Stimulated activated CD4-positive, alpha-beta T cell treated with anti-CD3 and anti-CD28 coated beads, Interleukin-2, amount 100 ng/mL, for 48 hours (primary cell): ENCODE measurements around the gene PAK5.

Experiments
- DNase-seq, 2 donors: peaks; one replicate each; pipeline ENCODE4 v3.0.0-alpha.2; 2020

PAK5 gene

GRCh38 chr20:9514461-9515213, 324.2 kb downstream of the PAK5 start, which contains the start of gene LAMP5:
Gene LAMP5, plus strand, starts transcription at chr20:9514590. Its CDS starts 263 bp downstream, at chr20:9514853.
- no peak for DNase-seq

DNA sequence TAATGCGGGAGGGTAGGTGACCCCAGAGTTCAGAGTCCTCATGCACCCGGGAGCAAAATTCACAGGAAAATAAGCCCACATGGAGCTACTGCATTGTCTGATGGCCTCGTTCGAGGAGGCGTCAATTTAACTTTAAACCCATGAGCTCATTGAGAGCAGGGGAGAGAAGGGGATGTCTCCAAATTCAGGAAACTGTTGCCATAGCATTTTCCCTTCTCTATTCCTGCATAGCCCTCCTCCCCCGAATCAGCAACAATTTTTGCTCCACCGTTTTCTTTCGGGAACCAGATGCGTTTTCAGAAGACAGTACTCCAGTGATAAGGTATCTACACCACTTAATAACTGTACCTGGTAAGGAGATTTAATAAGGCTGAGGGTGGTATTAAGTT, 324.8 kb downstream of the PAK5 start:
- DNase-seq = no peak

- DNase-seq = no peak
Measured at GRCh38 chr20:9510911-9511310, 328.0 kb downstream of the PAK5 start.

GRCh38 chr20:9509246-9509645, 329.6 kb downstream of the PAK5 start:
- DNase-seq = no peak

DNA sequence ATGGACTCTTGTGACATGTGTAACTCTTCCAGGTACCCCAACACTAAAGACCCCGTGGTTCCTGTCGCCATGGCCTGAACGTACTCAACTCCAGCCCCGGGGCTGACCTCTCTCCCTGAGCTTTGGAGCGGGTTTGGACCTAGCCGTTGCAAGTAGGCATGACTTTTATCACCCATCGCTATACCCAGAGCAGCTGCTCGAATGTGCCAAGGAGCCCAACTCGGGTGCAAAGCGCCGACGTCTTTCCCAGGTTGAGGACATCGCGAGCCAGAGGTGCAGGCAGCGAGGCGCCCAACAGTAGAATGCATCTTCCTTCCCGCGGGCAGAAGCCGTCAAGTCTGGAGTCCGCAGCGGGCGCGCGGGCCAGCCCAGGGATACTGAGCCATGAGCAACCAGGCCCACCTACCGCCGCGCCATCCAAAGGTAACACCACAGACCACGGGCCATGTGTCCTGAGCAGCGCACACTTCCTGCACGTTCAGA, 330.1 kb downstream of the PAK5 start:
- DNase-seq = no peak

DNA sequence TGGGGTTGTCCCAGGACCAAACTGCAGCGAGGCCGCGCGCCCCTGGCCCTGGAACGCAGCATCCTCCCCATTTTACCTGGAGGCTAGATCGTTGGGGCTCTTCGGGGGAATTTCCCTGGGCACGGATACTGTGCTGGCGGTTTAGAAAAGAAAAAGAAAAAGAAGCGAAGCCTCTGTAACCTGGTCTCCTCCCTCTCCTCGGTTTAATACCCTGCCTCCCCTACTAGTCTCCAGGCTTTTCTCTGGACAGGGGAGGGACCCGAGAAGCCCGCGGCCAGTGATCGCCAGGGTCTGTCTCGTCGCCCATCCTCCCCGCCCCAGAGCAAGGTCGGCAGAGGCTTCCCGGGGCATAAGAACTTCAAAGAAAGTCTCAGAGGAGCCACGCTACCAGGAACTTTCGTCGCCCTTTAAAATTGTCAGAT, 330.6 kb downstream of the PAK5 start:
- no peak for DNase-seq

DNA sequence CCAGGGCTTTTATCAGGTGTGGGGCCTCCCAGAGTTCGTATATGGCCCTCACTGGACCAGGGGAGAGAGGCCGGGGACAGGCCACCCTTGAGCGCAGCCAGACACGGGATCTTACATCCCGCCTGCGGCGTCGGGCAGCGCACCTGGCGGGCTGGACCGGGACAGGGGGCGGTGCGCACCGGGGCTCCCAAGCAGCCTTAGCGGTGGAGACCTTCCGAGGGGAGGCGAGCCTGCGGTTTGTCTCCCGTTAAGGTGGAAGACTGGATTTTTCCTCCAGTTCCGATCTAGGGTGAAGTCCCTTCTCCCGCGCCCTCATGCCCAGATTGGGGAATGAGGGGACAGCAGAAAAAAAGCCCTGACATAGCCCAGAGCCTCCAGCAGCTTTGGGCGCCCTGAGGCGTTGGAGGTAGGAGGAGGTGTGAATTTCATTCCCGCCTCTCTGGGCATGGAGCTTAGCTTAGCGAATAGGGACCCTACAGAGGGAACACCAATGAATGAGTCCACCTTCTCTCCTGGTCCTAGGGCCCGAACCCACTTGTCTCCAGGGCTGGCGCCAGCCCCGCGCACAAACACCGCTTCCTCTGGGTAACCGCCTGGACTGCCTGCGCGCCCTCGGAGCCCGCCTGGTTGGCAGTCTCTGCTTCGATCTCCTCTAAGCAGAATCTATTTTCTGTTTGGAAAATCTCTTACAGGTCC, 331.2 kb downstream of the PAK5 start:
- no peak for DNase-seq

GRCh38 chr20:9506964-9507369, 331.9 kb downstream of the PAK5 start:
- no peak for DNase-seq

DNA sequence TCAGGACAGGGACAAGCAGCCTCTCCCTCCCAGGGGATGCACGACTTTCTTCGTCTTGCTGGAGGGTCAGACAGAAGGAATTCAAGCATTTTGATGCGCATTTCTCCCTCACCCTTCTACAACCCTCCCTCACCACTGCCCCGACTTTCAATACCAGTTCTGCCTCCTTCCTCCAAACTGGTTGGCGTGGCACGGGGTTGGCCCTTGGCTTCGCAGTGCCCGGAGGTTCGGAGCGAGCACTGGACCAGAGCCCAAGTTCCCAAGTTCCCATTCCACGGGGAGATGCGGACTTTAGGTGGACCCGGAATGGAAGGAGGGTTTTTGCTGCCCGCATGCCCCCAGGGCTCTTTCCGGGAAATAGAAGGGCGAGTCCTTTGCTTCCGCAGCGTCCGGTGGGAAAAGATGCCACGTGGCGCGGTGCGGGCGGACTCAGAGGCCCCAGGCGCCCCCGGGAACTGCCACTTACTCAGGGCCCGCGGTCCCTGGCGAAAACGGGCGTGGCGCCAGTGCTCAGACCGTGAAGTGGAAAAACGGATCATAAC, 332.5 kb downstream of the PAK5 start:
- no peak for DNase-seq

GRCh38 chr20:9503526-9504245, 335.2 kb downstream of the PAK5 start:
- no peak for DNase-seq

GRCh38 chr20:9501473-9501872, 337.4 kb downstream of the PAK5 start:
- no peak for DNase-seq

DNA sequence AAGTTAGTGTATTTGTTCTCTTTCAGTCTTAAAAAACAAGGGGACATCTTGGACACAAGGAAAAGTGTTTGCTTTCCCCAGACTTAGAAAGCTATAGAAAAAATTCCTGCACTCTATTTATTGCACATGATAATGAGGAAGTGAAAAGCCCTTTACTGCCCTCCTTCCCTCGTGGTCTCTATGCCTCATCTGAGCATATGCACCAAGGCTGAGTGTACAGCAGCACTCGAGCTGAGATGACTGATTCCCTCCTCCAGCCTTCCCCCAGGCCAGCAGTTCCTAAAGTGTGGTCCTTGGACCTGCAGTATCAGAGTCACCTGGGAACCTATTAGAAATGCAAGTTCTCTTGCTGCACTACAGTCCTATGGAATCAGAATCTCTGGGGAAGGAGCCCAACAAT, 338.8 kb downstream of the PAK5 start:
- DNase-seq = no peak

GRCh38 chr20:9499126-9499899, 339.6 kb downstream of the PAK5 start:
- DNase-seq = no peak

DNA sequence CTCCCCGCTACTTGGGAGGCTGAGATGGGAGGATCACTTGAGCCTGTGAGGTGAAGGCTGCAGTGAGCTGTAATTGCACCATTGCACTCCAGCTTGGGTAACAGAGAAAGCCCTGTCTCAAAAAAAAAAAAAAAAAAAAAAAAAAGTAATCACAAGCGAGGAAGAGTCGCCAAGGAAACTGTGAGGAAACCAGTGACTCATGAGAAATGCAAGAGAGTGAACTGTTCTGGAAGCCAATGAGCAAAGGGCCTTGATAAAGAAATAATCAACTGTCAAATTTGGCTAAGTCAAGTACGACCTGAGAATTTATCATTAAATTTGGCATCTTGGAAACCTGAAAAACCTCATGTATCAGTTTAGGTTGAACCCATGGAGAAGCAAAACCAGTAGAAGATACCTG, 340.6 kb downstream of the PAK5 start:
- no peak for DNase-seq

- DNase-seq = no peak
Measured at GRCh38 chr20:9496155-9496554, 342.7 kb downstream of the PAK5 start.

- DNase-seq = no peak
Measured at GRCh38 chr20:9495701-9496100, 343.2 kb downstream of the PAK5 start.

DNA sequence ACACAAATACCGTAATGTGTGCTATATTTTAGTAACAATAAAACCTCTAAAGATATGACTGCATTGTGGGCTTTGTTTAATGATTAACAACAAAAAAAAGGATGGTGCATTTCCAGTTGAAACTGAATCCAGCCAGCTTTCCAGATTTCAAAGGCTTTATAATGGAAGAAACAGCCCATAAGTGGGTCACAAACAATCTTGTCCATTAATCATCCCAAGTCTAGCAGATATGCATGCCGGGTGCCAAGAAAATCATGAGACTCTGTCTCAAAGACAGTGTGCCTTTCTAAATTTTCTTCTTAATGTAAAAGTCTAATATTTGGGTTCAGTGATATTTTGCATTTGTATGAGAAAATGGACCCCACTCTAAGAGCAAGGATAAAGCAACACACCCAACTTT, 345.1 kb downstream of the PAK5 start:
- DNase-seq = no peak

DNA sequence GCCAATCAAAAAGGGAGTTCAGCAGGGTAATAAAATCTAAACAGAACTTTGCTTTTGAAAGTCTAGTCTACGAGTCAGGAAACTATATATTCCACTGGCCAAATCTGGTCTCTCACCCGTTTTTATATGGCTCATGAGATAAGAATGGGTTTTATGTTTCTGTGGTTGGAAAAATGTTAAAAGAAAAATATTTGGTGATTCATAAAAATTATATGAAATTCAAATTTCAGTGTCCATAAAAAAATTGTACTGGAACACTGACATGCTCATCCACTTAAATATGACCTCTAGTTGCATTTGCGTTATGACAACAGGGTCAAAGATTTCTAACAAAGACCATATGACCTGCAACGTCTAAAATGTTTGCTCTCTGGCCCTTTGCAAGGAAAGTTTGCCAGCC, 346.8 kb downstream of the PAK5 start:
- DNase-seq = no peak

DNA sequence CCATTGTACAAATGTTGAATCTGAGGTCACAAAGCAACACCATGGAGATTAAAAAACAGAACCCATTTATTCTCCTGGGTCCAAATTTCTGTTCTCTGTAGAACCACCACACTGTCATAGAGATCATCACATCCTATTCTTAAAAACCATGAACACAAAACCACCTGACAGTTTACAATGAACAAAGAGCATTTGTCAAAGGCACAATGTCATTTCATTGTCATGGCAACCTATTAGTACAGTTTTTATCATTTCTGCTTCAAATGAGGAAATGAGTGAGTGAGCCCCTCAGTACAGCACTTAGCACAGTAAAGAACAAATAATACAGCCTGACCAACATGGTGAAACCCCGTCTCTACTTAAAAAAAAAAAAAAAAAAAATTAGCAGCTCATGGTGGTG, 347.6 kb downstream of the PAK5 start:
- no peak for DNase-seq

- no peak for DNase-seq
Measured at GRCh38 chr20:9490631-9491030, 348.2 kb downstream of the PAK5 start.

- no peak for DNase-seq
Measured at GRCh38 chr20:9490161-9490560, 348.7 kb downstream of the PAK5 start.

GRCh38 chr20:9488063-9488462, 350.8 kb downstream of the PAK5 start:
- no peak for DNase-seq
